ENCODE data around the gene BTN3A1.

BTN3A1 gene

DNA sequence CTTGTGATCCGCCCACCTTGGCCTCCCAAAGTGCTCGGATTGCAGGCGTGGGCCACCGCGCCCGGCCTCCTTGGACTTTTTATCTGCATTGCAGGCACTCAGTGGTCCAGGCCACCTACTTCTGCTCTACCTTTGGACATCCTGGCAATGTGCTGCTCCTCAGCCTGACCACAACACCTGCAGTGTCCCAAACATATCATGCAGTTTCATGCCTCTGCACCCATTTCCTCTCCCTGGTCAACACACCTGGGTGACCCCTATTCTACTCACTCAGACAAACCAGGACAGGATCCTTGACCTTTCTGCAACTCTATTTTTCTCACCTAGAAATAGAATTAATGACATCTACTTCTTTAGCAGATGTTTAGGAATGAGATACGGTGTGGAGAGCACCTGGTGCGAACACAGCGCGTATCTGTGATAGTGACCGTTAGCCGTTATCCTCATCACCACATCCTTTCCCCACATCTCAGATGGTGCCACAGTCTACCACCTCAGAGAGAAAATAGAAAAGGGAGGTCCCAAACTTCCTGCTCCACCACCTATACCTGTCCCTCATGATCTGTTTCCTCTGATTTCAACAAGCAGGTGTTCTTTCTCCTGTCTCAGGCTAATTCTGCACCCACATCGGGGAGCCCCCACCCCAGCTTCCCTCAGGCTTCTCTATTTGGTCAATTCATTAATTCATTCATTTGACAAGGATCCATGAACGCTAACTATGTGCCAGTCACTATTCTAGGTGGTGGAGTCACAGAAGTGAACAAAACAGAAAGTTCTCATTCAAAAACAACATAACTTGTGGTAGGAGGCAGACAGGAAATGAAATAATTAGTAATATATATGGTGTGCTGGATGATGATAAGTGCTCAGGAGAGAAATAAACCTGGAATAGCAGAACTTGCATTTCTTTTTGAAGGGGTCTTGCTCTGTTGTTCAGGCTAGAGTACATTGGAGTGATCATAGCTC lies 41.3 kb upstream of the BTN3A1 start:
- ChIA-PET POLR2A (no interaction called here), CTCF (no interaction called here)
- TF ChIP-seq, protein P1, sequence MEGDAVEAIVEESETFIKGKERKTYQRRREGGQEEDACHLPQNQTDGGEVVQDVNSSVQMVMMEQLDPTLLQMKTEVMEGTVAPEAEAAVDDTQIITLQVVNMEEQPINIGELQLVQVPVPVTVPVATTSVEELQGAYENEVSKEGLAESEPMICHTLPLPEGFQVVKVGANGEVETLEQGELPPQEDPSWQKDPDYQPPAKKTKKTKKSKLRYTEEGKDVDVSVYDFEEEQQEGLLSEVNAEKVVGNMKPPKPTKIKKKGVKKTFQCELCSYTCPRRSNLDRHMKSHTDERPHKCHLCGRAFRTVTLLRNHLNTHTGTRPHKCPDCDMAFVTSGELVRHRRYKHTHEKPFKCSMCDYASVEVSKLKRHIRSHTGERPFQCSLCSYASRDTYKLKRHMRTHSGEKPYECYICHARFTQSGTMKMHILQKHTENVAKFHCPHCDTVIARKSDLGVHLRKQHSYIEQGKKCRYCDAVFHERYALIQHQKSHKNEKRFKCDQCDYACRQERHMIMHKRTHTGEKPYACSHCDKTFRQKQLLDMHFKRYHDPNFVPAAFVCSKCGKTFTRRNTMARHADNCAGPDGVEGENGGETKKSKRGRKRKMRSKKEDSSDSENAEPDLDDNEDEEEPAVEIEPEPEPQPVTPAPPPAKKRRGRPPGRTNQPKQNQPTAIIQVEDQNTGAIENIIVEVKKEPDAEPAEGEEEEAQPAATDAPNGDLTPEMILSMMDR (IDR thresholded peaks at IDR 0.05; ENCODE audit: control extremely low read depth, extremely low read depth, low read depth, missing control alignments): no peak
- DNase-seq (ENCODE audit: extremely low spot score): no peak

DNA sequence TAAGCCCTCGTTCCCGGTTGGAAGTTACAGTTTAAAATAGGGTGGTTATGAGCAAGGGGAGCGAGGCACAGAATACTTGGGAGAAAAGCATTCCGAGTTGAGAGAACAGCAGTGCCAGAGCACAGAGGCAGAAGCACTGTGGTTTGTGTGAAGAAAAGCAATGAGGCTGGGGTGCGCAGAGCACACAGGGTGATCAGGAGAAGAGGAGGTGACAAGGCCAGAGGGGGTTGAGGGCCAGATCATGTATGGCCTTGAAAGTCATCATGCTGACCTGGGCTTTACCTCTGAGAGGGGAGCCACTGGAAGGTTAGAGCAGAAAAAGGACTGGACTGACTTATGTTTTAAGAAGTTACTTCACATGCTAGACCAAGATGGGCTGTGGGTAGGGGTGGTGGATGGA lies 40.5 kb upstream of the BTN3A1 start:
- CTCF ChIA-PET: no interaction called here

DNA sequence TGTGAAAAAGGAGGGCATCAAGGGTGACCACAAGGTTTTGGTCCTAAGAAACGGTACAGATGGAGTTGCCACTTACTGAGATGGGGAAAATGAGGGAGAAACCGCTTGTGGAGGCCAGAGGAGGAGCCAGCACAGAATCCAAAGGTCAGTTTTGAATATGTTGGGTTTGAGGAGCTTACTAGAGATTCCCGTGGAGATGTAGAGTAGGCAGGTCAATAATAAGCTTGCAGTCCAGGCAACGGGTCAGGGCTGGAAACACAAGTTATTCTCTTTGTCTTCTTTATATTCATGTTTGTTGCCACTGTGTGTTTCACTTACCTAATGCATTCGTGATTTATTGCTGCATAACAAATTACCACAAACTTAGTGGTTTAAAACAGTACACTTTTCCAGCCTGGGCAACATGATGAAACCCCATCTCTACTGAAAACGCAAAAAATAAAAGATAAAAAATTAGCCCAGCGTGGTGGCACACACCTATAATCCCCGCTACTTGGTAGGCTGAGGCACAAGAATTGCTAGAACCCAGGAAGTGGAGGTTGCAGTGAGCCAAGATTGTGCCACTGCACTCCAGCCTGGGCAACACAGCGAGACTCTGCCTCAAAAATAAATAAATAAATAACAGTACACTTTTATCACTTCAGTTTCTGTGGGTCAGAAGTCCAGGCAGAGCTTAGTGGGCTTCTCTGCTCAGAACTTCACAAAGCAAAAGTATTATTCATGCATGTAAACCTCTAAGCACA lies 39.8 kb upstream of the BTN3A1 start:
- ChIA-PET CTCF (interaction anchor here (1.4 to 1.5 kb wide), 2 partner anchors 21 to 30 kb away, joined by 3 to 8 read pairs; no protein-coding TSS in a partner anchor), POLR2A (no interaction called here)
- no peak for DNase-seq (ENCODE audit: extremely low spot score)
- TF ChIP-seq, protein P1 (IDR thresholded peaks at IDR 0.05; ENCODE audit: control extremely low read depth, extremely low read depth, low read depth, missing control alignments): no peak

More for the DNA sequence above, 40.5 kb upstream of the BTN3A1 start:
- TF ChIP-seq, protein P1 (IDR thresholded peaks at IDR 0.05; ENCODE audit: control extremely low read depth, extremely low read depth, low read depth, missing control alignments): no peak
- POLR2A ChIA-PET: no interaction called here
- DNase-seq (ENCODE audit: extremely low spot score): no peak

DNA sequence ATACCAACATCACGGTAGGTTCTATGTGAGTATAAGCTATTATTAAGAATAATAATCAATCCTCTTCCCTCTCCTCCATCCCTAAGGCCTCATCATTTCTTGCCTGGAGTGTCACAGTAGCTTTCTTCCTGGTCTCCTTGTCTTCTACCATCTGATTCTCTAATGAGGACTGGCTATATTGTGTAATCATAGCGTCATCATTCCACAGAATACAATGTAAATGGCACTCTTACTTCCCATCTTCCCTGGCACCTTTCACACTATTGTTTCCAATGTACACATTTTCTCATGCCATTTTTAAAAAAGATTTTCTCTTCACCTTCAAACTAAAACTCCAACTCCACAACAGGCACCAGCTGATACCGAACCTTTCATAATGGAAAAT lies 39.2 kb upstream of the BTN3A1 start:
- TF ChIP-seq, protein P1 (IDR thresholded peaks at IDR 0.05; ENCODE audit: control extremely low read depth, extremely low read depth, low read depth, missing control alignments): no peak
- DNase-seq (ENCODE audit: extremely low spot score): no peak
- POLR2A ChIA-PET: no interaction called here
- CTCF ChIA-PET: interaction anchor here (1.4 to 1.5 kb wide), 2 partner anchors 21 to 30 kb away, joined by 3 to 8 read pairs; no protein-coding TSS in a partner anchor

DNA sequence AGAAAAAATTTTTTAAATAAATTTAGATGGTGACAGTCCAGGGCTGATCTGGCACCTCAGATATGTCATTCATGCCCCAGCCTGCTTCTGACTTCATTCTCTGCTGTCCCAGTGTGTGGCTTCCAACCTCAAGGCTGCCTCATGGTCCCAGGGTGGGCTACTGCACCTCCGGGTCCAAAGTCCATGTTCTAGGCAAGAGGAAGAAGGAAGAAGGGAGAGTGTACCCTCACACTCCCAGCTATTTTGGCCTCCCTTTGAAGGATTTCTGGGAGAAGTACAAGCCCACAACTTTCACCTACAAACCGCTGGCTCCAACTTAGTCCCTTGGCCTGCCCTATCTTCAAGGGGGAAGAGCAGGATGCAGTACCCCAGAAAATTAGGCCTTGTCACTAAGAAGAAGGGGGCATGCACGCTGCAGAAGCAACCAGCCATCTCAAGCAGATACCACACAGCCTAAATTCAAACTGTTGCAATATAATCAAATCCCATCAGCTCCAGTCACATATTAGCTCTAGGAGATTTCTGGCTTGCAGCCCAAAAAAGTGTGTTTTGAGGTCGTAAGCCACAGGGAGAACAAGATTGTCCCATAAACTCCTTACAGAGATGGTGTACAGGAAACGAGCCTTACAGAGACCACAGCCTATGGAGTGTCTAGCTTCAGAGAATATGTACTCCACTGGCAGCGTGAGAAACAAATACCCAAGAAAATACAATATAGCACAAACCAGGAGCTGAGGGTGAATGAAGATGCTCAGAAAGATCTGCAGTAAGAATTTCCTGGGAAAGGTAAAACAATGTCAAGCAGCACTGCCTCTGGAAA lies 38.0 kb upstream of the BTN3A1 start:
- DNase-seq (ENCODE audit: extremely low spot score): no peak
- POLR2A ChIA-PET: no interaction called here
- CTCF ChIA-PET: interaction anchor here (1.0 to 1.5 kb wide), 2 partner anchors 23 to 56 kb away, joined by 3 to 8 read pairs; no protein-coding TSS in a partner anchor
- TF ChIP-seq, protein P1 (IDR thresholded peaks at IDR 0.05; ENCODE audit: control extremely low read depth, extremely low read depth, low read depth, missing control alignments): no peak

- POLR2A ChIA-PET: no interaction called here
- CTCF ChIA-PET: no interaction called here
Measured at GRCh38 chr6:26365633-26365995, 36.5 kb upstream of the BTN3A1 start.

More at GRCh38 chr6:26365633-26365995, 36.5 kb upstream of the BTN3A1 start:
- TF ChIP-seq, protein P1 (IDR thresholded peaks at IDR 0.05; ENCODE audit: control extremely low read depth, extremely low read depth, low read depth, missing control alignments): no peak
- no peak for DNase-seq (ENCODE audit: extremely low spot score)

Measured in GM10248 (cell line).